GM23338 (cell line): ENCODE data around the gene DUOX1. TPM values are rescaled to one million over a fixed set of nuclear protein-coding genes. Genes with fewer than 3 reads are reported as not detected.
A peak's percentile ranks its signal among the peaks of the same experiment; 100 is the strongest.

Source experiments
- ATAC-seq: fragments of 200-7000 bp; cut with Tn5 transposase; 3 replicates; pipeline ENCODE4 v1.9.1; 2020
- DNase-seq: peaks from one replicate; pipeline ENCODE4 v3.0.0-alpha.2; 2015; ENCODE audit warnings: low spot score
- H2AFZ ChIP-seq: fragments of 200-600 bp; sonication (generic); 2 replicates; pipeline ENCODE4 v1.8.0; 2016; ENCODE audit warnings: antibody characterized with exemption, mild to moderate bottlenecking, moderate library complexity
- H3F3A ChIP-seq: fragments of 200-600 bp; sonication (generic); replicated peaks from 2 replicates; pipeline ENCODE4 v1.8.0; 2017; ENCODE audit warnings: antibody characterized with exemption, mixed run types, low read depth
- H3K27ac ChIP-seq: fragments of 200-600 bp; sonication (generic); 2 replicates; pipeline ENCODE4 v1.6.1; 2016; ENCODE audit warnings: low read depth
- H3K27me3 ChIP-seq: fragments of 200-600 bp; sonication (generic); 2 replicates; pipeline ENCODE4 v1.8.0; 2016; ENCODE audit warnings: mild to moderate bottlenecking, mixed run types, moderate library complexity; ENCODE audit not compliant: insufficient read depth
- H3K36me3 ChIP-seq: fragments of 200-600 bp; sonication (generic); 2 replicates; pipeline ENCODE4 v1.8.0; 2016; ENCODE audit warnings: mild to moderate bottlenecking; ENCODE audit not compliant: insufficient read depth
- H3K4me1 ChIP-seq: fragments of 200-600 bp; sonication (generic); 2 replicates; pipeline ENCODE4 v1.8.0; 2016; ENCODE audit warnings: mild to moderate bottlenecking, moderate library complexity; ENCODE audit not compliant: insufficient read depth
- H3K4me2 ChIP-seq: fragments of 200-600 bp; sonication (generic); 2 replicates; pipeline ENCODE4 v1.7.1; 2017; ENCODE audit warnings: mixed run types
- H3K4me3 ChIP-seq: fragments of 200-600 bp; sonication (generic); 2 replicates; pipeline ENCODE4 v1.6.1; 2016; ENCODE audit warnings: mixed run types
- H3K79me2 ChIP-seq: fragments of 200-600 bp; sonication (generic); replicated peaks from 2 replicates; pipeline ENCODE4 v1.8.0; 2017; ENCODE audit warnings: mild to moderate bottlenecking; ENCODE audit not compliant: insufficient read depth
- H3K9me2 ChIP-seq: fragments of 200-600 bp; sonication (generic); 2 replicates; pipeline ENCODE4 v1.8.0; 2017; ENCODE audit not compliant: insufficient read depth
- H4K20me1 ChIP-seq: fragments of 200-600 bp; sonication (generic); replicated peaks from 2 replicates; pipeline ENCODE4 v1.8.0; 2017; ENCODE audit warnings: mild to moderate bottlenecking; ENCODE audit not compliant: insufficient read depth
- H3K27ac Mint-ChIP-seq: 2 replicates; pipeline ENCODE4 v1.8.0; 2020; ENCODE audit warnings: inconsistent platforms, mild to moderate bottlenecking, moderate library complexity, mixed read lengths
- H3K27me3 Mint-ChIP-seq: 3 replicates; pipeline ENCODE4 v1.8.0; 2022; ENCODE audit warnings: low read depth, mild to moderate bottlenecking, moderate library complexity, mixed read lengths, inconsistent platforms; ENCODE audit not compliant: insufficient read depth, poor library complexity
- H3K36me3 Mint-ChIP-seq: 3 replicates; pipeline ENCODE4 v1.8.0; 2021; ENCODE audit warnings: low read depth, mild to moderate bottlenecking, inconsistent platforms, moderate library complexity, mixed read lengths
- H3K4me1 Mint-ChIP-seq: 3 replicates; pipeline ENCODE4 v1.8.0; 2020; ENCODE audit warnings: mild to moderate bottlenecking, inconsistent platforms, mixed read lengths
- H3K4me3 Mint-ChIP-seq: 3 replicates; pipeline ENCODE4 v1.8.0; 2021; ENCODE audit warnings: moderate library complexity, mild to moderate bottlenecking, inconsistent platforms, mixed read lengths
- H3K9me3 Mint-ChIP-seq: 3 replicates; pipeline ENCODE4 v1.8.0; 2020; ENCODE audit warnings: moderate library complexity, mild to moderate bottlenecking, inconsistent platforms, mixed read lengths
- CREB1 ChIP-seq: fragments of 250-450 bp; sonication (Bioruptor Pico); IDR thresholded peaks from 2 replicates; pipeline ENCODE4 v1.5.0; 2020; ENCODE audit warnings: low read depth, mild to moderate bottlenecking, moderate library complexity
- STAT1 ChIP-seq: IDR thresholded peaks from one replicate; pipeline ENCODE4 v1.6.1; 2016; ENCODE audit warnings: antibody characterized with exemption; ENCODE audit not compliant: unreplicated experiment
- polyA plus RNA-seq: library from polyadenylated mRNA; unstranded; fragments of >200 nt; fragmentation: Nextera tagmentation; extraction: Ambion mirVana; gene quantifications from 2 replicates; pipeline ENCODE4 v1.2.1, GENCODE V29; 2016
- total RNA-seq: library from RNA; depleted of rRNA; stranded (reverse); fragments of >200 nt; shearing (Covaris generic); gene quantifications from 2 replicates; pipeline ENCODE4 v1.2.3, GENCODE V29; 2014
- TF ChIP-seq, protein P1 (sequence below): fragments of 250-450 bp; sonication (Bioruptor Pico); IDR thresholded peaks from 2 replicates; pipeline ENCODE4 v1.5.0; 2020; ENCODE audit warnings: mild to moderate bottlenecking, moderate library complexity
- TF ChIP-seq, protein P2 (sequence below), 2 experiments: fragments of 200-600 bp in 1 of 2; sonication (generic) in 1 of 2; conservative IDR thresholded peaks; 2 replicates each; pipeline versions ENCODE4 v1.5.1 to v1.6.1; 2016 to 2017; ENCODE audit warnings: antibody characterized with exemption in 2 of 2, low read depth in 2 of 2, mild to moderate bottlenecking in 2 of 2, moderate library complexity in 1 of 2

Gene DUOX1
- total and polyA plus RNA-seq, 2 experiments from 2014 or later, result 0.69 to 0.73 TPM

DNA sequence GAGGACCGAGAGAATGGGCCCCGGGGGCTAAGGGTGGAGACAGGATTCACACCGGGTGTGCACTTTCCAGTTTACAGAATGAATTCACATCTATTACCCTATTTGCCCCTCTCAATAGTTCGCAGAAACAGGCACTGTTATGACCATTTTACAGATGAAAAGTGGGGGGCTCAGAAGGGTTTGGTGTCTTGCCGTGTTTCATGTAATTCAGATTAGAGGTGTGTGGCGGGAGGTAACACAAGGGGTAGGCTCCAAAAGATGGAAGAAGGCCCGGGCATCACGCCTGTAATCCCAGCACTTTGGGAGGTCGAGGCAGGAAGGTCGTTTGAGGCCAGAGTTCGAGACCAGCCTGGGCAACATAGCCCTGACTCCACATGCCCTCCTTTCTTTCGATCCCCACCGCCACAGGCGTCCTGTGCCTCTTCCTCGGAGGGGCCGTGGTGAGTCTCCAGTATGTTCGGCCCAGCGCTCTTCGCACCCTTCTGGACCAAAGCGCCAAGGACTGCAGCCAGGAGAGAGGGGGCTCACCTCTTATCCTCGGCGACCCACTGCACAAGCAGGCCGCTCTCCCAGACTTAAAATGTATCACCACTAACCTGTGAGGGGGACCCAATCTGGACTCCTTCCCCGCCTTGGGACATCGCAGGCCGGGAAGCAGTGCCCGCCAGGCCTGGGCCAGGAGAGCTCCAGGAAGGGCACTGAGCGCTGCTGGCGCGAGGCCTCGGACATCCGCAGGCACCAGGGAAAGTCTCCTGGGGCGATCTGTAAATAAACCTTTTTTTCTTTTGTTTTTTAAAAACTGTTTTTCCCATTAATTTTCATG is 12.3 kb upstream of the DUOX1 start (continued):
- TF ChIP-seq, protein P1, sequence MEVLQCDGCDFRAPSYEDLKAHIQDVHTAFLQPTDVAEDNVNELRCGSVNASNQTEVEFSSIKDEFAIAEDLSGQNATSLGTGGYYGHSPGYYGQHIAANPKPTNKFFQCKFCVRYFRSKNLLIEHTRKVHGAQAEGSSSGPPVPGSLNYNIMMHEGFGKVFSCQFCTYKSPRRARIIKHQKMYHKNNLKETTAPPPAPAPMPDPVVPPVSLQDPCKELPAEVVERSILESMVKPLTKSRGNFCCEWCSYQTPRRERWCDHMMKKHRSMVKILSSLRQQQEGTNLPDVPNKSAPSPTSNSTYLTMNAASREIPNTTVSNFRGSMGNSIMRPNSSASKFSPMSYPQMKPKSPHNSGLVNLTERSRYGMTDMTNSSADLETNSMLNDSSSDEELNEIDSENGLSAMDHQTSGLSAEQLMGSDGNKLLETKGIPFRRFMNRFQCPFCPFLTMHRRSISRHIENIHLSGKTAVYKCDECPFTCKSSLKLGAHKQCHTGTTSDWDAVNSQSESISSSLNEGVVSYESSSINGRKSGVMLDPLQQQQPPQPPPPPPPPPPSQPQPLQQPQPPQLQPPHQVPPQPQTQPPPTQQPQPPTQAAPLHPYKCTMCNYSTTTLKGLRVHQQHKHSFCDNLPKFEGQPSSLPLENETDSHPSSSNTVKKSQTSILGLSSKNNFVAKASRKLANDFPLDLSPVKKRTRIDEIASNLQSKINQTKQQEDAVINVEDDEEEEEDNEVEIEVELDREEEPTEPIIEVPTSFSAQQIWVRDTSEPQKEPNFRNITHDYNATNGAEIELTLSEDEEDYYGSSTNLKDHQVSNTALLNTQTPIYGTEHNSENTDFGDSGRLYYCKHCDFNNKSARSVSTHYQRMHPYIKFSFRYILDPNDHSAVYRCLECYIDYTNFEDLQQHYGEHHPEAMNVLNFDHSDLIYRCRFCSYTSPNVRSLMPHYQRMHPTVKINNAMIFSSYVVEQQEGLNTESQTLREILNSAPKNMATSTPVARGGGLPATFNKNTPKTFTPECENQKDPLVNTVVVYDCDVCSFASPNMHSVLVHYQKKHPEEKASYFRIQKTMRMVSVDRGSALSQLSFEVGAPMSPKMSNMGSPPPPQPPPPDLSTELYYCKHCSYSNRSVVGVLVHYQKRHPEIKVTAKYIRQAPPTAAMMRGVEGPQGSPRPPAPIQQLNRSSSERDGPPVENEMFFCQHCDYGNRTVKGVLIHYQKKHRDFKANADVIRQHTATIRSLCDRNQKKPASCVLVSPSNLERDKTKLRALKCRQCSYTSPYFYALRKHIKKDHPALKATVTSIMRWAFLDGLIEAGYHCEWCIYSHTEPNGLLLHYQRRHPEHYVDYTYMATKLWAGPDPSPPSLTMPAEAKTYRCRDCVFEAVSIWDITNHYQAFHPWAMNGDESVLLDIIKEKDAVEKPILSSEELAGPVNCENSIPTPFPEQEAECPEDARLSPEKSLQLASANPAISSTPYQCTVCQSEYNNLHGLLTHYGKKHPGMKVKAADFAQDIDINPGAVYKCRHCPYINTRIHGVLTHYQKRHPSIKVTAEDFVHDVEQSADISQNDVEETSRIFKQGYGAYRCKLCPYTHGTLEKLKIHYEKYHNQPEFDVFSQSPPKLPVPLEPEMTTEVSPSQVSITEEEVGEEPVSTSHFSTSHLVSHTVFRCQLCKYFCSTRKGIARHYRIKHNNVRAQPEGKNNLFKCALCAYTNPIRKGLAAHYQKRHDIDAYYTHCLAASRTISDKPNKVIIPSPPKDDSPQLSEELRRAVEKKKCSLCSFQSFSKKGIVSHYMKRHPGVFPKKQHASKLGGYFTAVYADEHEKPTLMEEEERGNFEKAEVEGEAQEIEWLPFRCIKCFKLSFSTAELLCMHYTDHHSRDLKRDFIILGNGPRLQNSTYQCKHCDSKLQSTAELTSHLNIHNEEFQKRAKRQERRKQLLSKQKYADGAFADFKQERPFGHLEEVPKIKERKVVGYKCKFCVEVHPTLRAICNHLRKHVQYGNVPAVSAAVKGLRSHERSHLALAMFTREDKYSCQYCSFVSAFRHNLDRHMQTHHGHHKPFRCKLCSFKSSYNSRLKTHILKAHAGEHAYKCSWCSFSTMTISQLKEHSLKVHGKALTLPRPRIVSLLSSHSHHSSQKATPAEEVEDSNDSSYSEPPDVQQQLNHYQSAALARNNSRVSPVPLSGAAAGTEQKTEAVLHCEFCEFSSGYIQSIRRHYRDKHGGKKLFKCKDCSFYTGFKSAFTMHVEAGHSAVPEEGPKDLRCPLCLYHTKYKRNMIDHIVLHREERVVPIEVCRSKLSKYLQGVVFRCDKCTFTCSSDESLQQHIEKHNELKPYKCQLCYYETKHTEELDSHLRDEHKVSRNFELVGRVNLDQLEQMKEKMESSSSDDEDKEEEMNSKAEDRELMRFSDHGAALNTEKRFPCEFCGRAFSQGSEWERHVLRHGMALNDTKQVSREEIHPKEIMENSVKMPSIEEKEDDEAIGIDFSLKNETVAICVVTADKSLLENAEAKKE (CRISPR knock-in tag), result no peak

DNA sequence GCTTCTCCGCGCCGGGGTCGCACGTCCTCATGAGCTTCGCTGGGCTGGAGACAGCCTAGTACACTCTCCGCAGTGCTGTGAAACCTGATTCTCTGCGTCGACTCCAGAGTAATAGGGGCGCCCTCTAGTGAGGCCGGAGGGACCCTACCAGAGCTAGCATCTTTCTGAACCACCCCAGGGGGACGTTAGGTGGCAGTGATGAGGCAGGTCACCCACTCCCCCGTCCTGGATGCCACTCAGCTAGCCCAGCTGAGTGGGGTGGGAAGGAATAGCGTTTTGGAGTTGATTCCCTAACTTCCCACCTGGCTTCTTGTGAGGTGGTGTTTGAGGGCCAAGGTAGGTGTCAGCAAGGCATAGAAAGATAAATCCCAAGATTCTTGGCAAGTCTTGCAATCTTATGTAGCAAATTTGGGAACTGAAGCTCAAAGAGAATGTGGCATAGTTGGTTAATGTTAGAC is 11.6 kb upstream of the DUOX1 start:
- H3K27me3 ChIP-seq, result peaks cover 92% of the 10 kb centered on the region
- DNase-seq (peak; percentile 97), ATAC-seq (peak; percentile 86)
- H3K4me2 ChIP-seq, result peak overlapping the region; percentile 76
- H3K4me1 ChIP-seq, result peaks cover 30% of the 10 kb centered on the region
- Mint-ChIP-seq H3K9me3 (peaks cover 8% of the 10 kb centered on the region; the same call in 2 of the 3 replicates), H3K4me1 (peaks cover 19% of the 10 kb centered on the region), H3K36me3 (no peaks in the 10 kb centered on the region), H3K27me3 (peaks cover 65% of the 10 kb centered on the region), H3K27ac (no peak overlapping the region), H3K4me3 (peak overlapping the region; percentile 63; the same call in 2 of the 3 replicates)
- H3K79me2 ChIP-seq, result no peaks in the 10 kb centered on the region
- TF ChIP-seq STAT1 (no peak), CREB1 (CRISPR knock-in tag) (0 out of 2 replicates have a peak, but pooled peaks have one; percentile 19)
- TF ChIP-seq, protein P2, sequence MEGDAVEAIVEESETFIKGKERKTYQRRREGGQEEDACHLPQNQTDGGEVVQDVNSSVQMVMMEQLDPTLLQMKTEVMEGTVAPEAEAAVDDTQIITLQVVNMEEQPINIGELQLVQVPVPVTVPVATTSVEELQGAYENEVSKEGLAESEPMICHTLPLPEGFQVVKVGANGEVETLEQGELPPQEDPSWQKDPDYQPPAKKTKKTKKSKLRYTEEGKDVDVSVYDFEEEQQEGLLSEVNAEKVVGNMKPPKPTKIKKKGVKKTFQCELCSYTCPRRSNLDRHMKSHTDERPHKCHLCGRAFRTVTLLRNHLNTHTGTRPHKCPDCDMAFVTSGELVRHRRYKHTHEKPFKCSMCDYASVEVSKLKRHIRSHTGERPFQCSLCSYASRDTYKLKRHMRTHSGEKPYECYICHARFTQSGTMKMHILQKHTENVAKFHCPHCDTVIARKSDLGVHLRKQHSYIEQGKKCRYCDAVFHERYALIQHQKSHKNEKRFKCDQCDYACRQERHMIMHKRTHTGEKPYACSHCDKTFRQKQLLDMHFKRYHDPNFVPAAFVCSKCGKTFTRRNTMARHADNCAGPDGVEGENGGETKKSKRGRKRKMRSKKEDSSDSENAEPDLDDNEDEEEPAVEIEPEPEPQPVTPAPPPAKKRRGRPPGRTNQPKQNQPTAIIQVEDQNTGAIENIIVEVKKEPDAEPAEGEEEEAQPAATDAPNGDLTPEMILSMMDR (conservative IDR thresholded peaks at IDR 0.05; ENCODE audit: low read depth in 2 of 2), result peak; percentile 98 to 99
- no peaks in the 10 kb centered on the region for H3K9me2 ChIP-seq
- H4K20me1 ChIP-seq, result peaks cover 4% of the 10 kb centered on the region; the same call in 1 of the 2 replicates
- H3F3A ChIP-seq, result no peaks in the 10 kb centered on the region
- H3K36me3 ChIP-seq, result no peaks in the 10 kb centered on the region
- no peak overlapping the region for H3K27ac ChIP-seq
- no peak overlapping the region for H2AFZ ChIP-seq
- peak overlapping the region; percentile 48 for H3K4me3 ChIP-seq
